ENCODE data around the gene CHCHD1. TPM values are rescaled to one million over a fixed set of nuclear protein-coding genes. Genes with fewer than 3 reads are reported as not detected.
"Not testable (repeated sequence)": the region's sequence is repeated elsewhere in the genome, so short reads cannot be mapped to it uniquely, and the experiment has no call there.

Gene CHCHD1
- total RNA-seq, 1 donor, result 22.5 TPM

- DNase-seq (ENCODE audit: low read depth), result no peak
- no peak overlapping the region for H3K4me3 ChIP-seq (ENCODE audit: low read depth, low read length)
- TF ChIP-seq CTCF (IDR thresholded peaks at IDR 0.05; ENCODE audit: insufficient read depth, low read depth, low read length), result no peak
Measured at GRCh38 chr10:73790886-73791625, 9.2 kb downstream of the CHCHD1 start.

GRCh38 chr10:73791871-73792400, 10.1 kb downstream of the CHCHD1 start:
- no peak overlapping the region for H3K4me3 ChIP-seq (ENCODE audit: low read depth, low read length)
- no peak for TF ChIP-seq CTCF (IDR thresholded peaks at IDR 0.05; ENCODE audit: insufficient read depth, low read depth, low read length)
- DNase-seq (ENCODE audit: low read depth), result no peak

GRCh38 chr10:73793456-73793855, 11.6 kb downstream of the CHCHD1 start:
- no peak for DNase-seq (ENCODE audit: low read depth)
- no peak for TF ChIP-seq CTCF (IDR thresholded peaks at IDR 0.05; ENCODE audit: insufficient read depth, low read depth, low read length)
- no peak overlapping the region for H3K4me3 ChIP-seq (ENCODE audit: low read depth, low read length)

- not testable (repeated sequence) for DNase-seq (ENCODE audit: low read depth); H3K4me3 ChIP-seq (ENCODE audit: low read depth, low read length)
Measured at GRCh38 chr10:73795491-73795890, 13.6 kb downstream of the CHCHD1 start.

- DNase-seq (ENCODE audit: low read depth); H3K4me3 ChIP-seq (ENCODE audit: low read depth, low read length): not testable (repeated sequence)
Measured at GRCh38 chr10:73796035-73796434, 14.2 kb downstream of the CHCHD1 start.

GRCh38 chr10:73796766-73797165, 14.9 kb downstream of the CHCHD1 start:
- no peak for DNase-seq (ENCODE audit: low read depth)
- TF ChIP-seq CTCF (IDR thresholded peaks at IDR 0.05; ENCODE audit: insufficient read depth, low read depth, low read length), result no peak

GRCh38 chr10:73797324-73798025, 15.6 kb downstream of the CHCHD1 start:
- DNase-seq (ENCODE audit: low read depth), result no peak
- H3K4me3 ChIP-seq (ENCODE audit: low read depth, low read length), result no peak overlapping the region
- no peak for TF ChIP-seq CTCF (IDR thresholded peaks at IDR 0.05; ENCODE audit: insufficient read depth, low read depth, low read length)

More at GRCh38 chr10:73796766-73797165, 14.9 kb downstream of the CHCHD1 start:
- no peak overlapping the region for H3K4me3 ChIP-seq (ENCODE audit: low read depth, low read length)
